ENCODE results near the gene WHRN.

Gene WHRN

DNA sequence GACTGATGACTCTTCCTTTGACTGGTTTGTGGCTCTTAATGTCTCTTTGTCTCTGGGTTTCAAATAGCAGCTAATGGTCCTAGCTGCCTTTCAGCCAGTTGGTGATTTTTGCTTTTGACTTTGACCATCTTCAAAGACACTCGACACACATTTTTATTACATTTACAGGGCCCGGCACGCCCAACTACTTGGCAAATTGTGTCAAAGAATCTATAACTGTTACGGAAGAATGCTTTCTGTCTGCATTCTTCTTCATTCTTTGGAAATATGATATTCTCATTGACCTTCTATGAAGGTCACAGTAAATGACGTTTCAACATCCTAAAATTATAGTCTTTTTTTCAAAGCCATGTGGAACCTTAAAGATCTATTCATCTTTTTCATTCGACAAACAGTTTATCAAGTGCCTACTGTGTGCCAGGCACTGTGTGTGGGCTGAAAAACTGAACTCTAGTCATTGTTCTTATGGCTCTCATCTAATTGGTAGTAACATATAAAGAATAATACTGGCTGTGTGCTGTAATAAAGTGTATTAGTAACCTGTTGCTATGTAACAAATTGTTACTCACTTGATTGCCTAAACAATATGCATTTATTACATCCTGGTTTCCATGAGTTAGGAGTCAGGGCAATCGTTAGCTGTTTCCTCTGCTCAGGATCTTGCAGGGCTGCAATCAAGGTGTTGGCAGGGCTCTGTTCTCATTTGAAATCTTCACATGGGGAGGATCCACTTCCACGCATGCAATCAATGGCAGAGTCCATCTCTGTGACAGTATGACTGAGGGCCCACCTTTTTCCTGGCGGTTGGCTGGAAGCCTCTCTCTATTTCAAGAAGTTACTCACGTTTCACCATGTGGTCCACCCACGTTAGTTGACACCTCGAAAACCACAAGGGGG lies 7.0 kb upstream of the WHRN start:
- no peak overlapping the region for H3K4me3 ChIP-seq (ENCODE audit: low read depth, low read length)
- DNase-seq (ENCODE audit: low read depth), result no peak
- TF ChIP-seq MYC (IDR thresholded peaks at IDR 0.05; ENCODE audit: low read depth, low read length), result no peak
- no peak for TF ChIP-seq POLR2A (IDR thresholded peaks at IDR 0.05; ENCODE audit: extremely low read depth, insufficient read length)
- TF ChIP-seq MAX (IDR thresholded peaks at IDR 0.05; ENCODE audit: low read depth, low read length), result no peak
- no peak for TF ChIP-seq CTCF (IDR thresholded peaks at IDR 0.05; ENCODE audit: low read depth, low read length)

GRCh38 chr9:114507726-114508125 lies 2.5 kb upstream of the WHRN start:
- TF ChIP-seq CTCF (IDR thresholded peaks at IDR 0.05; ENCODE audit: low read depth, low read length), result peak; percentile 35
- TF ChIP-seq POLR2A (IDR thresholded peaks at IDR 0.05; ENCODE audit: extremely low read depth, insufficient read length), result no peak
- peak; percentile 59 for DNase-seq (ENCODE audit: low read depth)
- H3K4me3 ChIP-seq (ENCODE audit: low read depth, low read length), result no peak overlapping the region

DNA sequence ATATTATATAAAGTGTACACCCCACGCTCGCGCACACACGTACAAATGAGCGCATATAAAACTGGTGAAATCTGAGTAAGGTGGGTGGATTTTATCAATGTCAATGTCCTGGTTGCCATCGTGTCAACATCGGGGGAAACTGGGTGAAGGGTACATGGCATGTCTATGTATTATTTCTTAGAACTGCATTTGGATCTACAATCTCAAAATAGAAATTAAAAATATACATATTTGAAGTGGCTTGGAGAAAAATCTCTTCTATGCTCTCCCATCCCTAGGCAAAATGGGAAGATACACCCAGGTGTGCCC lies 763 bp upstream of the WHRN start:
- peak overlapping the region; percentile 45 for H3K4me3 ChIP-seq (ENCODE audit: low read depth, low read length)
- TF ChIP-seq MAX (IDR thresholded peaks at IDR 0.05; ENCODE audit: low read depth, low read length), result no peak
- no peak for TF ChIP-seq POLR2A (IDR thresholded peaks at IDR 0.05; ENCODE audit: extremely low read depth, insufficient read length)
- no peak for TF ChIP-seq CTCF (IDR thresholded peaks at IDR 0.05; ENCODE audit: low read depth, low read length)
- TF ChIP-seq MYC (IDR thresholded peaks at IDR 0.05; ENCODE audit: low read depth, low read length), result no peak
- DNase-seq (ENCODE audit: low read depth), result no peak

GRCh38 chr9:114504341-114505186 lies 709 bp downstream of the WHRN start:
- TF ChIP-seq CTCF (IDR thresholded peaks at IDR 0.05; ENCODE audit: low read depth, low read length) (no peak), MAX (IDR thresholded peaks at IDR 0.05; ENCODE audit: low read depth, low read length) (no peak), POLR2A (IDR thresholded peaks at IDR 0.05; ENCODE audit: extremely low read depth, insufficient read length) (no peak), MYC (IDR thresholded peaks at IDR 0.05; ENCODE audit: low read depth, low read length) (no peak)
- no peak for DNase-seq (ENCODE audit: low read depth)
- H3K4me3 ChIP-seq (ENCODE audit: low read depth, low read length), result no peak overlapping the region

GRCh38 chr9:114503522-114504340 lies 1.5 kb downstream of the WHRN start:
- no peak for DNase-seq (ENCODE audit: low read depth)
- no peak overlapping the region for H3K4me3 ChIP-seq (ENCODE audit: low read depth, low read length)
- TF ChIP-seq MYC (IDR thresholded peaks at IDR 0.05; ENCODE audit: low read depth, low read length) (no peak), CTCF (IDR thresholded peaks at IDR 0.05; ENCODE audit: low read depth, low read length) (no peak), MAX (IDR thresholded peaks at IDR 0.05; ENCODE audit: low read depth, low read length) (no peak), POLR2A (IDR thresholded peaks at IDR 0.05; ENCODE audit: extremely low read depth, insufficient read length) (no peak)

All from NB4 (cell line).